Measurements from ENCODE around the gene SLC8B1.

DNA sequence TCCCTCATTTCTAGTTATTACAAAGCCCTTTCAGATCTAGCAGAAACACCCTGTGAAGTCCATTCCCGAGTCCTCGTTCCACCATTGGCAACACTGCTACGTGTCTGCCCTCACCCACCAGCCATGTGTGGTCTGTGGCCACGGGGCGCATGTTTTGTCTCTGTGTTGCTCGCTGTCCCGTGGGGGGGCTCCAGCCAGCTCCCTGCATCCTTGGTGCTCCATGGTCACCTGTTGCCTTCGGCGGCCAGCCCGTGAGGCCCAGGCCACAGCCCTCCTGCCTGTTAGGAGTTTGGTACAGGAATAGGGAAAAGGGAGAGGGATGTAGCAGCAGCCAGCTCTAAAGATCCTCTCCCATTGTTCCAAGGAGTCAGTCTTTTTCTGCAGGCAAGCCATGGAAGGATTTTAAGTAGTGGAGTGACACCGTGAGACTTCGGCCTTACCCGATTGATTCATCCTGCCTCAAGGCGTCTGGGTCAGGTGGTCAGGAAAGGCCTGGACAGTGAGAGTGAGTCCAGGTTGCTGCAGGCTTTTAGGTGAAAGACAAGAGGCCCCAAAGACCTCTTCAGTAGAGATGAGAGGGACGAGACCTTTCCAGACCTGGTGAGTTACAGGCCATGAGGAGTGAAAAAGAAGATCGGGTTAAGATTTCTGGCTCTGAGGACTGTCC, 83.4 kb downstream of the SLC8B1 start:
- TF ChIP-seq, protein P1, sequence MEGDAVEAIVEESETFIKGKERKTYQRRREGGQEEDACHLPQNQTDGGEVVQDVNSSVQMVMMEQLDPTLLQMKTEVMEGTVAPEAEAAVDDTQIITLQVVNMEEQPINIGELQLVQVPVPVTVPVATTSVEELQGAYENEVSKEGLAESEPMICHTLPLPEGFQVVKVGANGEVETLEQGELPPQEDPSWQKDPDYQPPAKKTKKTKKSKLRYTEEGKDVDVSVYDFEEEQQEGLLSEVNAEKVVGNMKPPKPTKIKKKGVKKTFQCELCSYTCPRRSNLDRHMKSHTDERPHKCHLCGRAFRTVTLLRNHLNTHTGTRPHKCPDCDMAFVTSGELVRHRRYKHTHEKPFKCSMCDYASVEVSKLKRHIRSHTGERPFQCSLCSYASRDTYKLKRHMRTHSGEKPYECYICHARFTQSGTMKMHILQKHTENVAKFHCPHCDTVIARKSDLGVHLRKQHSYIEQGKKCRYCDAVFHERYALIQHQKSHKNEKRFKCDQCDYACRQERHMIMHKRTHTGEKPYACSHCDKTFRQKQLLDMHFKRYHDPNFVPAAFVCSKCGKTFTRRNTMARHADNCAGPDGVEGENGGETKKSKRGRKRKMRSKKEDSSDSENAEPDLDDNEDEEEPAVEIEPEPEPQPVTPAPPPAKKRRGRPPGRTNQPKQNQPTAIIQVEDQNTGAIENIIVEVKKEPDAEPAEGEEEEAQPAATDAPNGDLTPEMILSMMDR (IDR thresholded peaks at IDR 0.05), result no peak
- TF ChIP-seq POLR2A (IDR thresholded peaks at IDR 0.05), result no peak

Data from right lobe of liver (tissue), 4 donors.